Kidney (tissue), 14 donors: Measurements from ENCODE around the gene NCDN. TPM values are rescaled to one million over a fixed set of nuclear protein-coding genes. Genes with fewer than 3 reads are reported as not detected.

ENCODE experiments used
- DNase-seq, 5 donors: peaks; one replicate each; pipeline ENCODE4 v3.0.0-alpha.2; 2013 to 2020
- FAIRE-seq: peaks from 2 replicates; lab custom pipeline; 2012; peaks lifted over from hg19 to GRCh38; lab: Jason Lieb, UNC
- H3K27ac ChIP-seq, 2 donors: one replicate each; pipeline ENCODE4 v1.7.0; 2013; ENCODE audit warnings: low read depth in 2 of 2, low read length in 2 of 2, inconsistent platforms in 1 of 2
- H3K27me3 ChIP-seq: one replicate; pipeline ENCODE4 v1.7.1; 2013; ENCODE audit warnings: low read length, inconsistent platforms; ENCODE audit not compliant: control insufficient read depth, insufficient read depth
- H3K36me3 ChIP-seq, 3 donors: one replicate each; pipeline versions ENCODE4 v1.7.0 to v1.7.1; 2013; ENCODE audit warnings: low read length in 3 of 3, control low read depth in 1 of 3, inconsistent platforms in 1 of 3; ENCODE audit not compliant: insufficient read depth in 3 of 3, control insufficient read depth in 2 of 3
- H3K4me1 ChIP-seq, 3 donors: one replicate each; pipeline versions ENCODE4 v1.7.0 to v1.7.1; 2013; ENCODE audit warnings: low read length in 3 of 3, inconsistent platforms in 1 of 3, low read depth in 1 of 3; ENCODE audit not compliant: control insufficient read depth in 2 of 3, insufficient read depth in 2 of 3
- H3K4me3 ChIP-seq, 3 donors: one replicate each; pipeline versions ENCODE4 v1.7.0 to v1.8.1; 2013; ENCODE audit warnings: low read length in 3 of 3, control low read depth in 1 of 3, inconsistent platforms in 1 of 3
- H3K9ac ChIP-seq, 3 donors: one replicate each; pipeline versions ENCODE4 v1.7.0 to v1.7.1; 2013; ENCODE audit warnings: low read length in 3 of 3, control low read depth in 1 of 3, inconsistent platforms in 1 of 3
- H3K9me3 ChIP-seq, 3 donors: one replicate each; pipeline versions ENCODE4 v1.7.0 to v1.7.1; 2013; ENCODE audit warnings: low read length in 3 of 3, control low read depth in 1 of 3, inconsistent platforms in 1 of 3; ENCODE audit not compliant: control insufficient read depth in 2 of 3, insufficient read depth in 1 of 3
- intact Hi-C: fragments of 100-400 bp; cut with DNase I; formaldehyde crosslinking; loops from one replicate; pipeline ENCODE4 v1.11.1; 2022
- polyA plus RNA-seq: library from polyadenylated mRNA; stranded (reverse); fragments of 350-450 nt; fragmentation: Illumina TruSeq; extraction: RNeasy Lipid Tissue Mini Kit (QIAGEN cat#74804); gene quantifications from one replicate; pipeline ENCODE4 v1.2.3, GENCODE V29; 2014; ENCODE audit warnings: low read depth, low replicate concordance; ENCODE audit not compliant: insufficient read depth
- total RNA-seq: library from RNA; stranded (reverse); fragmentation: NEBNext Ultra II Directional; extraction: Animal tissue kit (Norgen Biotek cat#: 25700); gene quantifications from one replicate; pipeline ENCODE4 v1.2.1, GENCODE V29; 2021
- TF ChIP-seq, protein P1 (sequence below): IDR thresholded peaks from 3 replicates; pipeline ENCODE4 v1.5.1; 2012; ENCODE audit warnings: mild to moderate bottlenecking, moderate library complexity, borderline replicate concordance; ENCODE audit not compliant: insufficient read depth; ENCODE audit errors: extremely low read depth
- donor health status: control.
- donor health status: control.
- donor health status: control.
- donor health status: control.
- donor health status: control.
- donor health status: DM: yes; HTN: yes; CAD: no.
- donor health status: Normal renal cell carcinoma (clear cell type).

NCDN gene
- total and polyA plus RNA-seq, 2 donors from 2014 or later: 14.3 to 22.4 TPM

DNA sequence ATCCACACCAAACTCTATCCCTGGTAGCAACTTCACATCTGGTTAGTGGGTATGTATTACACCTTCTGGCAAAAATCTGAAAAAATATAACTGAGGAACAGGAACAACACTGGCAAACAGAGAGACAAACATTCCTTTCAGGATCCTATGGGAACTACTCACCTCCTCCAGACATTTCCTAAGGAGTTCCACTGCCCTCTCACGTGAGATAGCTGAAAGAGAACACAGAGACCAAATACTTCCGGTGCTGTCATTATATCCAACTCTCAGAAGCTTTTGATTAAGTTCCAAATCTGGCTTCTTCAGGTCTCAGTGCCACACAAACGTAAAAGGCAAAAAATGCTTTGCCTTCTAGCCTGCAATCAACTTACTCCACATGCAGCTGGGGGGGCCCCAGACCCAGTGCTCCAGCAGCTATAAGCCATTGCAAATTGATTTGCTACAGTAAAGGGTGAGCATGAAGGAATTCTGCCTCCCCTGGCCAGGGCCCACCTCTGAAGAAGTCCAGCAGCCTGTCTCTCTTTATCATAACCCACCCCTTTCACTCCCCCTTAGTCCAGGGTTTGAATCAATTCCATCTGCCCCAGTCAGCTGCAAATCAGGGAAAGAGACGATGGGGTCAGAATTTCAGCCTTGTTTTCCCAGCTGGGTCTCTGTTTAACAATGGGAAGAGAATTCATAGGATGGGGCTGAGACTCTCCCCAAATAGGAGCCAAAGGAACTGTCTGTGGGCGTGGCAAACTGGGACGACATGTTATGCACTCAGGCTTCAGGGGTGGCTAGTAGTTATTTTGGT is 47.7 kb downstream of the NCDN start:
- no peaks in the 10 kb centered on the region for H3K9me3 ChIP-seq
- no peak overlapping the region for H3K27ac ChIP-seq
- H3K4me1 ChIP-seq: no peaks in the 10 kb centered on the region
- H3K27me3 ChIP-seq: no peaks in the 10 kb centered on the region
- DNase-seq: no peak
- intact Hi-C loops: no loop called here
- peaks cover 14 to 29% (median 28%) of the 10 kb centered on the region in 3 donors for H3K36me3 ChIP-seq
- H3K4me3 ChIP-seq: no peak overlapping the region
- no peak overlapping the region for H3K9ac ChIP-seq
- TF ChIP-seq, protein P1, sequence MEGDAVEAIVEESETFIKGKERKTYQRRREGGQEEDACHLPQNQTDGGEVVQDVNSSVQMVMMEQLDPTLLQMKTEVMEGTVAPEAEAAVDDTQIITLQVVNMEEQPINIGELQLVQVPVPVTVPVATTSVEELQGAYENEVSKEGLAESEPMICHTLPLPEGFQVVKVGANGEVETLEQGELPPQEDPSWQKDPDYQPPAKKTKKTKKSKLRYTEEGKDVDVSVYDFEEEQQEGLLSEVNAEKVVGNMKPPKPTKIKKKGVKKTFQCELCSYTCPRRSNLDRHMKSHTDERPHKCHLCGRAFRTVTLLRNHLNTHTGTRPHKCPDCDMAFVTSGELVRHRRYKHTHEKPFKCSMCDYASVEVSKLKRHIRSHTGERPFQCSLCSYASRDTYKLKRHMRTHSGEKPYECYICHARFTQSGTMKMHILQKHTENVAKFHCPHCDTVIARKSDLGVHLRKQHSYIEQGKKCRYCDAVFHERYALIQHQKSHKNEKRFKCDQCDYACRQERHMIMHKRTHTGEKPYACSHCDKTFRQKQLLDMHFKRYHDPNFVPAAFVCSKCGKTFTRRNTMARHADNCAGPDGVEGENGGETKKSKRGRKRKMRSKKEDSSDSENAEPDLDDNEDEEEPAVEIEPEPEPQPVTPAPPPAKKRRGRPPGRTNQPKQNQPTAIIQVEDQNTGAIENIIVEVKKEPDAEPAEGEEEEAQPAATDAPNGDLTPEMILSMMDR: no peak
- FAIRE-seq: no peak

DNA sequence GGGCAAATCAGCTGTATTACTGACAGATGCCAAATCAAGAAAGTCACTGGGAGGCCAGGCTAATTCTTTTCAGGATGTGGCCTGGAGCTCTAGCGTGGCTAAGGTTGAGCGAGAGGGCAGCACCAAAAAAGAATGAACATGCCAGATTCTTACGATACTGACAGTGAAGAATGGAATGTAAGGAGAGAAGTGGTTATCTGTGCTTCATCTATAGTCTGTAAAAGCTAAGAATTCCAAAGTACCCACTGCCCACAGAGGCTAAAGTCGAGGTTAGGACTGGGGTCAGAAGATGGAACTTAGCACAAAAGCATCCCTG is 48.2 kb downstream of the NCDN start:
- FAIRE-seq: no peak
- Histone ChIP-seq H3K36me3 (peaks cover 14 to 29% (median 28%) of the 10 kb centered on the region in 3 donors), H3K27ac (no peak overlapping the region), H3K27me3 (no peaks in the 10 kb centered on the region), H3K4me1 (no peaks in the 10 kb centered on the region), H3K9ac (no peak overlapping the region), H3K4me3 (no peak overlapping the region), H3K9me3 (no peaks in the 10 kb centered on the region)
- no peak for DNase-seq
- TF ChIP-seq, protein P1: no peak
- intact Hi-C loops: no loop called here

GRCh38 chr1:35611655-35612054 is 54.1 kb downstream of the NCDN start:
- H3K9ac ChIP-seq: no peak overlapping the region
- no peaks in the 10 kb centered on the region for H3K9me3 ChIP-seq
- H3K27ac ChIP-seq: no peak overlapping the region
- H3K4me1 ChIP-seq: no peaks in the 10 kb centered on the region
- no peak overlapping the region for H3K4me3 ChIP-seq
- DNase-seq: no peak
- FAIRE-seq: no peak
- intact Hi-C loops: no loop called here
- no peaks in the 10 kb centered on the region for H3K27me3 ChIP-seq
- H3K36me3 ChIP-seq: peaks cover 7 to 27% (median 10%) of the 10 kb centered on the region in 3 donors
- TF ChIP-seq, protein P1: no peak
